ENCODE measurements around the gene GARIN3.
"Not testable (repeated sequence)": the region's sequence is repeated elsewhere in the genome, so short reads cannot be mapped to it uniquely, and the experiment has no call there.

The GARIN3 gene

DNA sequence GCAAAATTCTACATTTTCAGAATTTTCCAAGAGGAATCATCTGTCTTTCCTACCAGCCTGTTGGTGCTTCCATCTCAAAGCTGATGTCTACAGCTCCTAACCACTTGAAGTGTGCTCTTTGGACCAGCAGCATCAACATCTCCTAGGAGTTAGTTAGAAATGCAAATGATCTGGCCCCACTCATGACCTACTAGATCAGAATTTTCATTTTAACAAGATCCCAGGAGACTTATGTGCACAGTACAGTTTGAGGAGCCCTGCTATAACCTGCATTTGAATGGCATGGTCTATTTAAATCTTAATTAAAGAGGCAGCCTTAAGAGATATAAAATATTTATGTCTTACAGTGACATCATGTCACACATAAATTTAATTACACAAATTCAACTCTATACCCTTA is 48.4 kb upstream of the GARIN3 start:
- Histone ChIP-seq H3K9me3 (ENCODE audit: insufficient read depth, low read length) (no peaks in the 10 kb centered on the region), H4K20me1 (ENCODE audit: low read depth, low read length) (no peaks in the 10 kb centered on the region), H2AFZ (ENCODE audit: low read depth, low read length, severe bottlenecking) (peak overlapping the region; percentile 50), H3K4me2 (ENCODE audit: low read depth, low read length, poor library complexity, severe bottlenecking) (peak overlapping the region; percentile 44), H3K27me3 (ENCODE audit: low read length) (no peaks in the 10 kb centered on the region), H3K27ac (ENCODE audit: low read depth, low read length) (peak overlapping the region; percentile 66), H3F3A (ENCODE audit: insufficient read depth) (no peaks in the 10 kb centered on the region), H3K79me2 (ENCODE audit: insufficient read depth, low read length) (no peaks in the 10 kb centered on the region), H3K36me3 (ENCODE audit: low read length) (no peaks in the 10 kb centered on the region), H3K9me2 (replicated peaks; ENCODE audit: insufficient read depth, low read length) (no peaks in the 10 kb centered on the region), H3K9ac (ENCODE audit: low read length) (peak overlapping the region; percentile 20; the same call in 1 of the 2 replicates), H3K4me3 (ENCODE audit: insufficient read depth, low read length, poor library complexity, severe bottlenecking) (no peak overlapping the region)
- TF ChIP-seq, protein P1, sequence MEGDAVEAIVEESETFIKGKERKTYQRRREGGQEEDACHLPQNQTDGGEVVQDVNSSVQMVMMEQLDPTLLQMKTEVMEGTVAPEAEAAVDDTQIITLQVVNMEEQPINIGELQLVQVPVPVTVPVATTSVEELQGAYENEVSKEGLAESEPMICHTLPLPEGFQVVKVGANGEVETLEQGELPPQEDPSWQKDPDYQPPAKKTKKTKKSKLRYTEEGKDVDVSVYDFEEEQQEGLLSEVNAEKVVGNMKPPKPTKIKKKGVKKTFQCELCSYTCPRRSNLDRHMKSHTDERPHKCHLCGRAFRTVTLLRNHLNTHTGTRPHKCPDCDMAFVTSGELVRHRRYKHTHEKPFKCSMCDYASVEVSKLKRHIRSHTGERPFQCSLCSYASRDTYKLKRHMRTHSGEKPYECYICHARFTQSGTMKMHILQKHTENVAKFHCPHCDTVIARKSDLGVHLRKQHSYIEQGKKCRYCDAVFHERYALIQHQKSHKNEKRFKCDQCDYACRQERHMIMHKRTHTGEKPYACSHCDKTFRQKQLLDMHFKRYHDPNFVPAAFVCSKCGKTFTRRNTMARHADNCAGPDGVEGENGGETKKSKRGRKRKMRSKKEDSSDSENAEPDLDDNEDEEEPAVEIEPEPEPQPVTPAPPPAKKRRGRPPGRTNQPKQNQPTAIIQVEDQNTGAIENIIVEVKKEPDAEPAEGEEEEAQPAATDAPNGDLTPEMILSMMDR (IDR thresholded peaks at IDR 0.05; ENCODE audit: insufficient read depth, low read length, poor library complexity, severe bottlenecking) = no peak
- TF ChIP-seq EZH2phosphoT487 (conservative IDR thresholded peaks at IDR 0.05; ENCODE audit: low read length) = no peak

- Histone ChIP-seq H3K9me2 (replicated peaks; ENCODE audit: insufficient read depth, low read length) (no peaks in the 10 kb centered on the region), H3F3A (ENCODE audit: insufficient read depth) (no peaks in the 10 kb centered on the region), H2AFZ (ENCODE audit: low read depth, low read length, severe bottlenecking) (no peak overlapping the region), H3K4me2 (ENCODE audit: low read depth, low read length, poor library complexity, severe bottlenecking) (no peak overlapping the region), H3K9ac (ENCODE audit: low read length) (no peak overlapping the region), H3K27me3 (ENCODE audit: low read length) (no peaks in the 10 kb centered on the region), H3K36me3 (ENCODE audit: low read length) (no peaks in the 10 kb centered on the region), H3K4me3 (ENCODE audit: insufficient read depth, low read length, poor library complexity, severe bottlenecking) (no peak overlapping the region), H3K79me2 (ENCODE audit: insufficient read depth, low read length) (no peaks in the 10 kb centered on the region), H3K27ac (ENCODE audit: low read depth, low read length) (peak overlapping the region; percentile 66; the same call in 1 of the 2 replicates), H3K9me3 (ENCODE audit: insufficient read depth, low read length) (no peaks in the 10 kb centered on the region), H4K20me1 (ENCODE audit: low read depth, low read length) (no peaks in the 10 kb centered on the region)
- TF ChIP-seq EZH2phosphoT487 (conservative IDR thresholded peaks at IDR 0.05; ENCODE audit: low read length) = no peak
- TF ChIP-seq, protein P1 (IDR thresholded peaks at IDR 0.05; ENCODE audit: insufficient read depth, low read length, poor library complexity, severe bottlenecking) = no peak
Observed at GRCh38 chr5:157213527-157214243, 47.6 kb upstream of the GARIN3 start.

- Histone ChIP-seq H3K9me2 (replicated peaks; ENCODE audit: insufficient read depth, low read length) (no peaks in the 10 kb centered on the region), H3K4me3 (ENCODE audit: insufficient read depth, low read length, poor library complexity, severe bottlenecking) (no peak overlapping the region), H3K9ac (ENCODE audit: low read length) (no peak overlapping the region), H3K27me3 (ENCODE audit: low read length) (no peaks in the 10 kb centered on the region), H3K4me2 (ENCODE audit: low read depth, low read length, poor library complexity, severe bottlenecking) (no peak overlapping the region), H3K27ac (ENCODE audit: low read depth, low read length) (no peak overlapping the region), H3K9me3 (ENCODE audit: insufficient read depth, low read length) (no peaks in the 10 kb centered on the region), H4K20me1 (ENCODE audit: low read depth, low read length) (no peaks in the 10 kb centered on the region), H3K79me2 (ENCODE audit: insufficient read depth, low read length) (no peaks in the 10 kb centered on the region), H3F3A (ENCODE audit: insufficient read depth) (no peaks in the 10 kb centered on the region), H2AFZ (ENCODE audit: low read depth, low read length, severe bottlenecking) (no peak overlapping the region), H3K36me3 (ENCODE audit: low read length) (no peaks in the 10 kb centered on the region)
- TF ChIP-seq, protein P1 (IDR thresholded peaks at IDR 0.05; ENCODE audit: insufficient read depth, low read length, poor library complexity, severe bottlenecking) = no peak
- no peak for TF ChIP-seq EZH2phosphoT487 (conservative IDR thresholded peaks at IDR 0.05; ENCODE audit: low read length)
Observed at GRCh38 chr5:157212307-157212706, 46.2 kb upstream of the GARIN3 start.

- not testable (repeated sequence) for H3K4me3 ChIP-seq (ENCODE audit: insufficient read depth, low read length, poor library complexity, severe bottlenecking); H3K9ac ChIP-seq (ENCODE audit: low read length); H3K9me2 ChIP-seq (replicated peaks; ENCODE audit: insufficient read depth, low read length); H3K36me3 ChIP-seq (ENCODE audit: low read length); H3K27ac ChIP-seq (ENCODE audit: low read depth, low read length); H3F3A ChIP-seq (ENCODE audit: insufficient read depth); H3K79me2 ChIP-seq (ENCODE audit: insufficient read depth, low read length); H3K27me3 ChIP-seq (ENCODE audit: low read length); H4K20me1 ChIP-seq (ENCODE audit: low read depth, low read length); H2AFZ ChIP-seq (ENCODE audit: low read depth, low read length, severe bottlenecking); H3K9me3 ChIP-seq (ENCODE audit: insufficient read depth, low read length); H3K4me2 ChIP-seq (ENCODE audit: low read depth, low read length, poor library complexity, severe bottlenecking)
Observed at GRCh38 chr5:157210652-157211051, 44.6 kb upstream of the GARIN3 start.

Measured in SU-DHL-6 (cell line).